CD4-positive, CD25-positive, alpha-beta regulatory T cell (primary cell): Measurements from ENCODE around the gene SMU1. TPM values are rescaled to one million over a fixed set of nuclear protein-coding genes. Genes with fewer than 3 reads are reported as not detected.
A peak's percentile ranks its signal among the peaks of the same experiment; 100 is the strongest.
"Not testable (repeated sequence)": the region's sequence is repeated elsewhere in the genome, so short reads cannot be mapped to it uniquely, and the experiment has no call there.

Experiments used
- ATAC-seq, 2 donors: fragments of 150-1000 bp; cut with Tn5 transposase; one replicate each; pipeline ENCODE4 v1.10.0; 2021; ENCODE audit warnings: low read depth in 2 of 2, moderate number of reproducible peaks in 2 of 2, moderate library complexity in 1 of 2
- DNase-seq, 3 donors: peaks; one replicate each; pipeline versions ENCODE4 v3.0.0 to v3.0.0-alpha.2; 2012 to 2022; ENCODE audit warnings: mixed read lengths in 1 of 3
- H3K27ac ChIP-seq: one replicate; pipeline ENCODE4 v1.7.0; 2013; ENCODE audit warnings: mild to moderate bottlenecking, low read length; ENCODE audit not compliant: insufficient read depth, poor library complexity, severe bottlenecking
- H3K27me3 ChIP-seq: one replicate; pipeline ENCODE4 v1.7.0; 2013; ENCODE audit warnings: low read length; ENCODE audit not compliant: control insufficient read depth, insufficient read depth
- H3K36me3 ChIP-seq: one replicate; pipeline ENCODE4 v1.7.0; 2013; ENCODE audit warnings: mild to moderate bottlenecking, low read length, moderate library complexity; ENCODE audit not compliant: control insufficient read depth, insufficient read depth
- H3K4me1 ChIP-seq: 2 replicates; pipeline ENCODE4 v1.7.0; 2013; ENCODE audit warnings: mild to moderate bottlenecking, low read length; ENCODE audit not compliant: insufficient read depth, control insufficient read depth, poor library complexity, severe bottlenecking
- H3K4me3 ChIP-seq: one replicate; pipeline ENCODE4 v1.7.0; 2013; ENCODE audit warnings: low read depth, mild to moderate bottlenecking, low read length, moderate library complexity
- H3K9me3 ChIP-seq, 2 experiments: 1 replicate in 1 of 2; 2 replicates in 1 of 2; pipeline ENCODE4 v1.7.0; 2013; ENCODE audit warnings: low read length in 2 of 2, mild to moderate bottlenecking in 1 of 2, moderate library complexity in 1 of 2; ENCODE audit not compliant: control insufficient read depth in 2 of 2
- H3K27ac Mint-ChIP-seq, 3 donors: one replicate each; pipeline ENCODE4 v1.8.0; 2020 to 2022; ENCODE audit warnings: mild to moderate bottlenecking in 3 of 3, mixed read lengths in 3 of 3, moderate library complexity in 2 of 3
- H3K27me3 Mint-ChIP-seq: one replicate; pipeline ENCODE4 v1.8.0; 2022; ENCODE audit warnings: mild to moderate bottlenecking, mixed read lengths
- H3K36me3 Mint-ChIP-seq: one replicate; pipeline ENCODE4 v1.8.0; 2020; ENCODE audit warnings: mixed read lengths
- H3K4me1 Mint-ChIP-seq, 4 donors: one replicate each; pipeline ENCODE4 v1.8.0; 2020 to 2022; ENCODE audit warnings: mixed read lengths in 4 of 4, mild to moderate bottlenecking in 1 of 4
- H3K4me3 Mint-ChIP-seq, 4 donors: one replicate each; pipeline ENCODE4 v1.8.0; 2020 to 2022; ENCODE audit warnings: mild to moderate bottlenecking in 4 of 4, mixed read lengths in 4 of 4, moderate library complexity in 3 of 4
- H3K9me3 Mint-ChIP-seq, 7 donors: one replicate each; pipeline ENCODE4 v1.8.0; 2020 to 2022; ENCODE audit warnings: mixed read lengths in 7 of 7, mild to moderate bottlenecking in 3 of 7, moderate library complexity in 2 of 7
- polyA plus RNA-seq, 4 donors: library from polyadenylated mRNA; unstranded; fragments of 300-500 nt; fragmentation: Illumina TruSeq; gene quantifications; one replicate each; pipeline ENCODE4 v1.2.3, GENCODE V29; 2021
- total RNA-seq: library from RNA; stranded (reverse); gene quantifications from one replicate; pipeline ENCODE4 v1.2.3, GENCODE V29; 2022

Gene SMU1
- total and polyA plus RNA-seq, 5 donors from 2014 or later = 22.7 to 27.9 (median 24.5) TPM

DNA sequence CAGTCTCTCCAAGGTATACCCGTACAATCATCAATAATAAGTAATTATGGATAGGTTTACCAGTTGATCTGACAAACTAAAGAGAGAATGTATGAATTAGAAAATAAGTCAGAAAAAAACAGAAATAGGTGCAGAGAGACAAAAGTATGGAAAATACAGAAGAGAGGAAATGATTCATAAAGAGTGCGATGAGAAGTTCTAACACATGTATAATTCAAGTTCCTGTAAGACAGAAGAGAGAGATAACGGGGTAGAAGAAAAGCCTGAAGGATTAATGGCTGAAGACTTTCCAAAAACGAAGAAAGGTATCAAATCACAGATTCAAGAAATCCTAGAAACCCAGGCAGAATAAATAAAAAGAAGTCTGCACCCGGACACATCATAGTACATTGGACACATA is 16.2 kb upstream of the SMU1 start:
- Mint-ChIP-seq H3K4me3 (no peak overlapping the region), H3K4me1 (peaks cover 0 to 2% (median 0%) of the 10 kb centered on the region in 4 donors), H3K27me3 (peaks cover 18% of the 10 kb centered on the region), H3K27ac (no peak overlapping the region), H3K9me3 (peaks cover 0 to 3% (median 0%) of the 10 kb centered on the region in 7 donors), H3K36me3 (no peaks in the 10 kb centered on the region)
- Histone ChIP-seq H3K9me3 (no peaks in the 10 kb centered on the region), H3K27me3 (peaks cover 3% of the 10 kb centered on the region), H3K36me3 (no peaks in the 10 kb centered on the region), H3K4me3 (no peak overlapping the region), H3K27ac (no peak overlapping the region), H3K4me1 (no peaks in the 10 kb centered on the region)
- ATAC-seq (no peak), DNase-seq (no peak)

DNA sequence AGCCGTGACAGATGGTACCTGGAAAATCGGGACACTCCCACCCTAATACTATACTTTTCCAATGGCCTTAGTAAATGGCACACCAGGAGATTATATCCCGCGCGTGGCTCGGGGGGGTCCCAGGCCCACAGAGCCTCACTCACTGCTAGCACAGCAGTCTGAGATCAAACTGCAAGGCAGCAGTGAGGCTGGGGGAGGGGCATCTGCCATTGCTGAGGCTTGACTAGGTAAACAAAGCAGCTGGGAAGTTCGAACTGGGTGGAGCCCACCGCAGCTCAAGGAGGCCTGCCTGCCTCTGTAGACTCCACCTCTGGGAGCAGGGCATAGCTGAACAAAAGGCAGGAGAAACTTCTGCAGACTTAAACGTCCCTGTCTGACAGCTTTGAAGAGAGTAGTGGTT is 9.2 kb upstream of the SMU1 start:
- H3K4me1 ChIP-seq = peaks cover 22% of the 10 kb centered on the region
- not testable (repeated sequence) for H3K9me3 ChIP-seq, H3K36me3 ChIP-seq, H3K4me3 Mint-ChIP-seq, H3K27ac ChIP-seq, H3K9me3 Mint-ChIP-seq, H3K27ac Mint-ChIP-seq, H3K27me3 ChIP-seq, H3K27me3 Mint-ChIP-seq, H3K36me3 Mint-ChIP-seq, DNase-seq, H3K4me3 ChIP-seq, ATAC-seq
- peaks cover 4 to 16% (median 11%) of the 10 kb centered on the region in 4 donors for H3K4me1 Mint-ChIP-seq

DNA sequence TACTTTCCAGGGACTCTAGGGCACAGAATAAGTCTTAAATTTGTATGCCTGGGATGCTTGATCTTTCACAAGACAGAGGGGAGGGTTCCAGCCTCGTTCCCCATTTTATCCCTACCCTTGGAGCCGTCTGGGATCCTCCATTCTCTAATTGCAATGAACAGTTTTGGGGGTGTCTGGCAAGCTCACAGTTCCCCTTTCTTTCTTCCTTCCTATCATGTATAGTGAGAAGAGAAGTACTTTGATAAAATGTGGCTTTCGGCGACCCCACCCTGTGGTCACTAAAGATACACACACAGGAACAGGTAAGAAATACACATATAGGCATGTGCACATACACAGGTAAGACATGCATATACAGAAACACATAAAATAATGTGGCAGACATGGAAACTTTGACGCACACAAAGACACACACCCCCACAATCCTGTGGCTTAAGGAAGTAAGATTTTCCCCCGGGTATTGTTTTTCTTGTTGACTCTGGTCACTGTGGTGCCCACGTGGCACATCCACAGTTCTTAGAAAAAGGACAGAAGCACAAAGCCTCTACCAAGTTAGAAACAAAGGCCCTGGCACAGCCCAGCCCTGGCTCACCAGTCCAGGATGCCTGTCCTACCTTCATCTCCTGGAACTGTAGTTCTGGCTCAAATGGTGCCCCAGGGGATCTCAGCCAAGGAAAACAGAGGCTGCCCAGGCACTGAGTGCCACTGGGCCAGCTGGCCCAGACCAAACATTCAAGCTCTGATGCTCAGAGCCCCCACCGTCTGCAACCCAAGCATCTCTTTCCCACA is 6.3 kb upstream of the SMU1 start:
- H3K4me1 Mint-ChIP-seq = peaks cover 10 to 19% (median 13%) of the 10 kb centered on the region in 4 donors
- H3K4me3 Mint-ChIP-seq = peak overlapping the region in 2 of 4 donors; percentile 59 to 83
- Histone ChIP-seq H3K4me1 (peaks cover 22% of the 10 kb centered on the region), H3K36me3 (no peaks in the 10 kb centered on the region), H3K27ac (no peak overlapping the region), H3K4me3 (peak overlapping the region; percentile 32), H3K9me3 (no peaks in the 10 kb centered on the region), H3K27me3 (no peaks in the 10 kb centered on the region)
- DNase-seq (peak in 1 of 3 donors; percentile 54), ATAC-seq (no peak)
- H3K27ac Mint-ChIP-seq = peak overlapping the region in 1 of 3 donors; percentile 78
- no peaks in the 10 kb centered on the region for H3K27me3 Mint-ChIP-seq
- no peaks in the 10 kb centered on the region for H3K9me3 Mint-ChIP-seq
- H3K36me3 Mint-ChIP-seq = no peaks in the 10 kb centered on the region

DNA sequence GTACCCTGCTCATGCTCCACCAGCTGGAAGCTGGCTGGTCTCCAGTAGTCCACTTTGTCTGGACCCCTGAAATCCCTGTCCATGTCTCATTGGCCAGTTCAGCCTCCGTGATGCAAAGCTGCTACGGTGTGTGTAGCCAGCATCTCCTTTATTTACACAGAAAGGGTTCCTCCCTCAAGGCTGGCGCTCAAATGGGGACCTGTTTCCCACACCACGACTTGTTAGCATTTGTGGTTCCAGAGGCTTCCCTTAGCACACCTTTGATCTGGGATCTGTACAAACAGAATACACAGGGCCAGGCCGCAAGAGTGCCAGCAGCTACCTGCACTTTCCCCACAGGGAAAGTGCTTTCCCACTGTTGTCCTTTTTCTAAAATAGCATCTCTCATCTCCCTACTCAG is 5.7 kb upstream of the SMU1 start:
- DNase-seq (peak in 1 of 3 donors; percentile 17), ATAC-seq (no peak)
- peaks cover 10 to 23% (median 13%) of the 10 kb centered on the region in 4 donors for H3K4me1 Mint-ChIP-seq
- H3K9me3 Mint-ChIP-seq = no peaks in the 10 kb centered on the region
- H3K27ac Mint-ChIP-seq = peak overlapping the region in 1 of 3 donors; percentile 78
- no peaks in the 10 kb centered on the region for H3K36me3 Mint-ChIP-seq
- H3K9me3 ChIP-seq = no peaks in the 10 kb centered on the region
- no peaks in the 10 kb centered on the region for H3K27me3 Mint-ChIP-seq
- no peaks in the 10 kb centered on the region for H3K36me3 ChIP-seq
- no peaks in the 10 kb centered on the region for H3K27me3 ChIP-seq
- H3K4me3 Mint-ChIP-seq = peak overlapping the region in 3 of 4 donors; percentile 10 to 83 (median 59)
- no peak overlapping the region for H3K27ac ChIP-seq
- peaks cover 22% of the 10 kb centered on the region for H3K4me1 ChIP-seq
- peak overlapping the region; percentile 32 for H3K4me3 ChIP-seq

GRCh38 chr9:33081128-33081851 is 4.8 kb upstream of the SMU1 start:
- Histone ChIP-seq H3K27ac (peak overlapping the region; percentile 53), H3K27me3 (no peaks in the 10 kb centered on the region), H3K4me3 (peak overlapping the region; percentile 70), H3K9me3 (no peaks in the 10 kb centered on the region), H3K36me3 (no peaks in the 10 kb centered on the region), H3K4me1 (peaks cover 24% of the 10 kb centered on the region)
- Mint-ChIP-seq H3K4me3 (no peak overlapping the region), H3K9me3 (no peaks in the 10 kb centered on the region), H3K36me3 (no peaks in the 10 kb centered on the region), H3K27me3 (no peaks in the 10 kb centered on the region), H3K4me1 (peaks cover 13 to 30% (median 19%) of the 10 kb centered on the region in 4 donors), H3K27ac (no peak overlapping the region)
- ATAC-seq = peak; percentile 55 to 58
- peak; percentile 40 to 94 (median 80) for DNase-seq

DNA sequence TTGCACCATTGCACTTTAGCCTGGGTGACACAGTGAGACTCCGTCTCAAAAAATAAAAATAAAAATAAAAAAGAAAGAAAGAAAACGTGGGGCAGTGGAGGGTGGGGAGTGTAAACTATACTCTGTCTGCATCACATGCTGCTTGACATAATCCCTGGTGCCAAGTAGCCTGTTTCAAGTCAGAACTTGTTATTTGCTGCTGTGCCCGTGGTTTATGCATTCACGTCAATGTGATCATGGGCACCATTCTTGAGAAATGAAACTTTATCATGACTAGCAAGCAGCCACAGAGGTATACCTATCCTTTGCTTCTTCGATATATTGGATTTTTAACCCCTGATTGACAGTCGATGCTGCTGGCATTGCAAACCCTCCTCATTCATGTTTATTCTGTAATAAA is 4.1 kb upstream of the SMU1 start:
- peak overlapping the region; percentile 70 for H3K4me3 ChIP-seq
- no peaks in the 10 kb centered on the region for H3K9me3 Mint-ChIP-seq
- H3K9me3 ChIP-seq = no peaks in the 10 kb centered on the region
- H3K4me1 ChIP-seq = peaks cover 31% of the 10 kb centered on the region
- no peaks in the 10 kb centered on the region for H3K27me3 Mint-ChIP-seq
- no peak overlapping the region for H3K27ac ChIP-seq
- no peaks in the 10 kb centered on the region for H3K36me3 ChIP-seq
- H3K36me3 Mint-ChIP-seq = peaks cover under 1% of the 10 kb centered on the region
- no peak overlapping the region for H3K4me3 Mint-ChIP-seq
- peaks cover 18 to 36% (median 25%) of the 10 kb centered on the region in 4 donors for H3K4me1 Mint-ChIP-seq
- H3K27ac Mint-ChIP-seq = no peak overlapping the region
- H3K27me3 ChIP-seq = no peaks in the 10 kb centered on the region
- DNase-seq (peak in 1 of 3 donors; percentile 42), ATAC-seq (no peak)

DNA sequence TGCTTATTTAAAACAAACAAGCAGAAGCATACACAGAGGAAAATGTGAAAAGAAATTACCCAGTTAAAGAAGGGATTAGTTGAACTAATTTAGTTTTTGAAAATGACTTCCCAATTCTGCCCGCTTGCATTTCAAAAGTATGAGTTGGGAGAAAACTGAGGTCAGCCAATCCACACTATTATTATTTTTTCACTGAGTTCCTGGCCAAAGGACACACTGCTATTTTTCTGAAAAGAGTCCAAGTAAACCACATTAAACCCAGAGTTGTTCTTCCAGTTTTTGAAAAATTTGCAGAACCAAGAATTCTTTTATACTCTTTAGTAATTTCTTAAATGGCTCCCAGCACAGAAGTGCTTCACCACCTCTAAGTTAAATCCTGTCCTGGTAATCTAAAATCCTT is 7.5 kb downstream of the SMU1 start:
- Mint-ChIP-seq H3K27ac (peak overlapping the region; percentile 44 to 62 (median 56)), H3K4me3 (no peak overlapping the region), H3K36me3 (peaks cover 54% of the 10 kb centered on the region), H3K9me3 (no peaks in the 10 kb centered on the region), H3K27me3 (no peaks in the 10 kb centered on the region), H3K4me1 (peaks cover 23 to 42% (median 30%) of the 10 kb centered on the region in 4 donors)
- no peaks in the 10 kb centered on the region for H3K4me1 ChIP-seq
- no peak for ATAC-seq
- H3K27ac ChIP-seq = no peak overlapping the region
- DNase-seq = no peak
- H3K4me3 ChIP-seq = no peak overlapping the region
- peaks cover 86% of the 10 kb centered on the region for H3K36me3 ChIP-seq
- no peaks in the 10 kb centered on the region for H3K9me3 ChIP-seq
- H3K27me3 ChIP-seq = no peaks in the 10 kb centered on the region
